ENCODE data around the gene HSD3B2. TPM values are rescaled to one million over a fixed set of nuclear protein-coding genes. Genes with fewer than 3 reads are reported as not detected.

The HSD3B2 gene
- total RNA-seq, 2 donors from 2014 or later, result 0.62 TPM; not detected in 1

DNA sequence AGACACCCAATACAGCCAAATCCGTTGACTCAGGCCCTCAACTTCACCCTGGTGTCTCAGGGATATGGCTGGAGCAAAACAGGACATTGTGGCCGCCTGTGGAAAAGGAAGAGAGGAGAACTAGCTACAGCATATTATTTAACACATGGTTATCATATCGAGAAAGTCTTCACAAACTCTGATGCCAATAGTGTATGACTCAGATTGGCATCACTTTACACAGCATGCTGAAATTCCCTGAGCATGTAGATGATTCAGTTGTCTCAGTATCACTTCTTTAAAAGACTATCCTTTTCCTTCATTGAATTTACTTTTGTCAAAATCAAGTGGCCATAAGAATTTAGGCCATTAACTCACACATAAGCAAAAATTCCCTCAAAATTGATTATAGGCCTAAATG, 20.1 kb downstream of the HSD3B2 start:
- no peaks in the 10 kb centered on the region for H3K36me3 ChIP-seq
- H3K9me3 ChIP-seq, result no peaks in the 10 kb centered on the region
- DNase-seq (ENCODE audit: low spot score), result no peak
- intact Hi-C loops (cut with DNase I), result no loop called here
- H3K27ac ChIP-seq, result no peak overlapping the region
- no peaks in the 10 kb centered on the region for H3K27me3 ChIP-seq (replicated peaks; ENCODE audit: insufficient read depth)
- H3K4me3 ChIP-seq, result no peak overlapping the region
- TF ChIP-seq POLR2A (IDR thresholded peaks at IDR 0.05) (no peak), POLR2AphosphoS5 (IDR thresholded peaks at IDR 0.05) (no peak)
- TF ChIP-seq, protein P1, sequence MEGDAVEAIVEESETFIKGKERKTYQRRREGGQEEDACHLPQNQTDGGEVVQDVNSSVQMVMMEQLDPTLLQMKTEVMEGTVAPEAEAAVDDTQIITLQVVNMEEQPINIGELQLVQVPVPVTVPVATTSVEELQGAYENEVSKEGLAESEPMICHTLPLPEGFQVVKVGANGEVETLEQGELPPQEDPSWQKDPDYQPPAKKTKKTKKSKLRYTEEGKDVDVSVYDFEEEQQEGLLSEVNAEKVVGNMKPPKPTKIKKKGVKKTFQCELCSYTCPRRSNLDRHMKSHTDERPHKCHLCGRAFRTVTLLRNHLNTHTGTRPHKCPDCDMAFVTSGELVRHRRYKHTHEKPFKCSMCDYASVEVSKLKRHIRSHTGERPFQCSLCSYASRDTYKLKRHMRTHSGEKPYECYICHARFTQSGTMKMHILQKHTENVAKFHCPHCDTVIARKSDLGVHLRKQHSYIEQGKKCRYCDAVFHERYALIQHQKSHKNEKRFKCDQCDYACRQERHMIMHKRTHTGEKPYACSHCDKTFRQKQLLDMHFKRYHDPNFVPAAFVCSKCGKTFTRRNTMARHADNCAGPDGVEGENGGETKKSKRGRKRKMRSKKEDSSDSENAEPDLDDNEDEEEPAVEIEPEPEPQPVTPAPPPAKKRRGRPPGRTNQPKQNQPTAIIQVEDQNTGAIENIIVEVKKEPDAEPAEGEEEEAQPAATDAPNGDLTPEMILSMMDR (IDR thresholded peaks at IDR 0.05), result no peak
- WGBS, result 96% methylated on average over 3 of the region's 3 CpGs
- H3K4me1 ChIP-seq (replicated peaks), result no peaks in the 10 kb centered on the region

DNA sequence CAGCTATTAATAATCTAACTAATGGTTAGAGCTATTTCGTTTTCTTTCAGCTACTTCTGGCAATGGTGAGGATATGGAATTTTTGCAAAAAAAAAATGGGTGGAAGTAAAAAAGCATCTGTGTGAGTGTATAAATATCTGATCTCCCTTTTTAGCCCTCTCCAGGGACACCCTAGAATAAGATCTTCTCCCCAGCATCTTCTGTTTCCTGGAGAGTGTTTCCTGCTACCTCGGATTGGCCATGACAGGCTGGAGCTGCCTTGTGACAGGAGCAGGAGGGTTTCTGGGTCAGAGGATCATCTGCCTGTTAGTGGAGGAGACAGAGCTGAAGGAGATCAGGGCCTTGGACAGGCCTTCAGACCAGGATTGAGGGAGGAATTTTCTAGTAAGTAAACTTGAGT, 23.8 kb downstream of the HSD3B2 start:
- H3K36me3 ChIP-seq, result no peaks in the 10 kb centered on the region
- TF ChIP-seq POLR2A (IDR thresholded peaks at IDR 0.05), result no peak
- TF ChIP-seq POLR2AphosphoS5 (IDR thresholded peaks at IDR 0.05), result no peak
- TF ChIP-seq, protein P1 (IDR thresholded peaks at IDR 0.05), result no peak
- no peak overlapping the region for H3K4me3 ChIP-seq
- DNase-seq (ENCODE audit: low spot score), result no peak
- no peaks in the 10 kb centered on the region for H3K27me3 ChIP-seq (replicated peaks; ENCODE audit: insufficient read depth)
- no peak overlapping the region for H3K27ac ChIP-seq
- 72% methylated on average over 2 of the region's 2 CpGs for WGBS
- intact Hi-C loops (cut with DNase I), result no loop called here
- H3K9me3 ChIP-seq, result no peaks in the 10 kb centered on the region
- no peaks in the 10 kb centered on the region for H3K4me1 ChIP-seq (replicated peaks)

DNA sequence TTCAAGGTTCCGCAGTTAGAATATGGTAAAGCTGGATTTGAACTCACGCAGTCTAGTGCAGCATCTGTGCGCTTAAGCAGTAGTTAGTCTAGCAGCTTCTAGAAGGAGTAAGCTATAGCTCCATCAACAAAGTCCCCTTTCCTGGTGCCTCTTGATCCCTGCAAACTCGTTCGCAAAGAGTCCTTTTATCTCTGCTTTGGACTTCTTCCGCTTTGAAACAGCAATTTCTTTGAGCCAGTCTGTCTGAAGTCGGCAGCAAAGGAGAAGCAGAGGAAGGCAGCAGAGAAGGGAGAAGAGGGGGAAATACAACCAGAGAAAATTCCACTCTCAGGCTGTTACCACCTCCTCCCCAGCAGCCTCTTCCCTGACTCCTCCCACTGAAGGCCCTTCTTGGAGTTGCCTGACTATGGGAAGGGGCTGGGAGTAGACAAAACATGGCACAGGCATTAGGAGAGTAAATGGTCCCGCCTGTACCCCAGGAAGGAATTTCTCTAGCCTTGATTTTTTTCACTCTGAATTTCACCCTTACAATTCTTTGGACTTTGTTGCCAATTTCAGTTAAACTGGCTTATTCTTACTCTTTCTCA, 25.9 kb downstream of the HSD3B2 start:
- no peak for DNase-seq (ENCODE audit: low spot score)

DNA sequence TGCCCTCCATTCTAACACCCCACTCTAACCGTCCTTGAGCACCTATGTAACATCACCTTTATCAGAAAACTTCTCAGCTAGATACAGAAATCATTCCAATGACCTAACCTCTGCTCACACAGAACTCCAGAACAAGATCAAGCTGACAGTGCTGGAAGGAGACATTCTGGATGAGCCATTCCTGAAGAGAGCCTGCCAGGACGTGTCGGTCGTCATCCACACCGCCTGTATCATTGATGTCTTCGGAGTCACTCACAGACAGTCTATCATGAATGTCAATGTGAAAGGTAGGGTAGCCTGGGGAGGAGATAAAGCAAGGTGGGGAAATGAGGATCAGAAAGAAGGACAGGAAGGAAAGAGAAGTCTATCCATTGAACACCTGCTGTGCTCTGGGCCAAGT, 27.8 kb downstream of the HSD3B2 start:
- no peaks in the 10 kb centered on the region for H3K9me3 ChIP-seq
- no peaks in the 10 kb centered on the region for H3K27me3 ChIP-seq (replicated peaks; ENCODE audit: insufficient read depth)
- DNase-seq (ENCODE audit: low spot score), result no peak
- no peak overlapping the region for H3K4me3 ChIP-seq
- H3K27ac ChIP-seq, result no peak overlapping the region
- TF ChIP-seq, protein P1 (IDR thresholded peaks at IDR 0.05), result no peak
- intact Hi-C loops (cut with DNase I), result no loop called here
- 73% methylated on average over 6 of the region's 6 CpGs for WGBS
- no peaks in the 10 kb centered on the region for H3K36me3 ChIP-seq
- no peaks in the 10 kb centered on the region for H3K4me1 ChIP-seq (replicated peaks)

More for the DNA sequence above, 25.9 kb downstream of the HSD3B2 start:
- H3K4me1 ChIP-seq (replicated peaks), result no peaks in the 10 kb centered on the region
- no peak overlapping the region for H3K27ac ChIP-seq
- H3K36me3 ChIP-seq, result no peaks in the 10 kb centered on the region
- no peaks in the 10 kb centered on the region for H3K9me3 ChIP-seq
- WGBS, result 61% methylated on average over 8 of the region's 8 CpGs
- TF ChIP-seq POLR2A (IDR thresholded peaks at IDR 0.05), result no peak
- no peak for TF ChIP-seq POLR2AphosphoS5 (IDR thresholded peaks at IDR 0.05)
- TF ChIP-seq, protein P1 (IDR thresholded peaks at IDR 0.05), result no peak
- intact Hi-C loops (cut with DNase I), result no loop called here
- H3K27me3 ChIP-seq (replicated peaks; ENCODE audit: insufficient read depth), result no peaks in the 10 kb centered on the region
- no peak overlapping the region for H3K4me3 ChIP-seq

DNA sequence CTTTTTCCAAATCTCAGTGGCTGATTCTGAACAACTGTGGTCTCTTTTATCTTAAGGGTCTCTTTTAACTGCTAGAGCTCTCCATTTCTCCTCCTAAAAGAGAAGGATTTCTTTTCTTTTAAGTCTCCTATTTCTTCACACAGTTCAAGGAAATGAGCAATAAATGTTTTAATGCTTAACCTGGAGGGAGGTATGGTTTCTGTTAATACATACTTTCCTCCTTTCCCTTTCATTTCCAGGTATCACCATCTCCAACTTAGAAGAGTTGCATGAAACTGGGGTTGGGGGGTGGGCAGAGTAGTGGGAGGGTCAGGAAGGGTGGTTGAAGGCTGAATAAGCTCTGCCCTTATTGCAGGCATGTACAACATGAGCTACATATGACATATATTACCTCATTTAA, 31.4 kb downstream of the HSD3B2 start:
- Histone ChIP-seq H3K4me1 (replicated peaks) (no peaks in the 10 kb centered on the region), H3K27me3 (replicated peaks; ENCODE audit: insufficient read depth) (no peaks in the 10 kb centered on the region), H3K9me3 (no peaks in the 10 kb centered on the region), H3K27ac (no peak overlapping the region), H3K4me3 (no peak overlapping the region), H3K36me3 (no peaks in the 10 kb centered on the region)
- intact Hi-C loops (cut with DNase I), result no loop called here
- TF ChIP-seq, protein P1 (IDR thresholded peaks at IDR 0.05), result no peak
- no peak for TF ChIP-seq POLR2A (IDR thresholded peaks at IDR 0.05)
- no peak for TF ChIP-seq POLR2AphosphoS5 (IDR thresholded peaks at IDR 0.05)
- no peak for DNase-seq (ENCODE audit: low spot score)
